Pancreas (tissue), 10 donors: ENCODE measurements around the gene BDH1. TPM values are rescaled to one million over a fixed set of nuclear protein-coding genes. Genes with fewer than 3 reads are reported as not detected.

Experiments used
- ATAC-seq, 4 donors: fragments of 200-7000 bp; cut with Tn5 transposase; one replicate each; pipeline versions ENCODE4 v1.8.0 to v1.9.1; 2020; ENCODE audit warnings: mild to moderate bottlenecking in 4 of 4, moderate library complexity in 4 of 4
- DNase-seq, 6 donors: peaks; one replicate each; pipeline ENCODE4 v3.0.0-alpha.2; 2020
- FAIRE-seq: peaks from 2 replicates; lab custom pipeline; 2012; peaks lifted over from hg19 to GRCh38; lab: Jason Lieb, UNC
- H3K27ac ChIP-seq, 4 donors: fragments of 200-600 bp; sonication (generic); 1 replicate in 3 of 4; 2 replicates in 1 of 4; pipeline versions ENCODE4 v1.5.0 to v1.8.0; 2020
- H3K27me3 ChIP-seq, 4 donors: fragments of 200-600 bp; one replicate each; pipeline ENCODE4 v1.8.0; 2021
- H3K36me3 ChIP-seq, 3 donors: fragments of 200-600 bp; sonication (generic) in 1 of 3; one replicate each; pipeline versions ENCODE4 v1.5.0 to v1.8.0; 2020 to 2021
- H3K4me1 ChIP-seq, 3 donors: fragments of 200-600 bp; one replicate each; pipeline ENCODE4 v1.8.0; 2021
- H3K4me3 ChIP-seq, 4 donors: fragments of 200-600 bp; sonication (generic) in 2 of 4; one replicate each; pipeline versions ENCODE4 v1.5.0 to v1.8.0; 2020 to 2021
- H3K9me3 ChIP-seq, 4 donors: fragments of 200-600 bp; one replicate each; pipeline ENCODE4 v1.8.0; 2021
- WGBS, 2 donors: extraction: QIAGEN DNeasy Blood & Tissue Kit; methylation state at CpG; one replicate each; pipeline ENCODE4 v1.1.7; 2013; 5-methylcytosine and 5-hydroxymethylcytosine counted together
- intact Hi-C, 3 donors: fragments of 100-400 bp; cut with DNase I; formaldehyde crosslinking; loops; one replicate each; pipeline versions ENCODE4 v1.11.1 to v1.14.2; 2022
- polyA plus RNA-seq, 2 donors: library from polyadenylated mRNA; stranded (reverse); fragments of 200-250 nt; gene quantifications; one replicate each; pipeline ENCODE4 v1.2.3, GENCODE V29; 2013
- total RNA-seq, 6 donors: library from RNA; stranded (reverse); fragmentation: NEBNext Ultra II Directional in 4 of 6; extraction: Animal tissue kit (Norgen Biotek cat#: 25700) in 4 of 6; gene quantifications; one replicate each; pipeline versions ENCODE4 v1.2.1 to v1.2.4, GENCODE V29; 2021 to 2023
- TF ChIP-seq, protein P1 (sequence below), 4 donors: fragments of 200-600 bp; sonication (generic) in 3 of 4; IDR thresholded peaks; one replicate each; pipeline versions ENCODE4 v1.5.0 to v1.8.0; 2021; ENCODE audit warnings: antibody characterized with exemption in 4 of 4
- donor health status: healthy with polysubstance abuse.
- donor health status: DM: no; HTN: no; CAD: no; lungs with moderate emphysema.
- donor health status: DM: no; HTN: no; CAD: no.
- donor health status: control.
- donor health status: control.
- donor health status: Bipolar disorder and iron deficiency.
- donor health status: DM: yes; HTN: yes; CAD: no.
- donor health status: DM: no; HTN: no; CAD: no.
- donor health status: DM: no; HTN: no; CAD: no.
- donor health status: DM: yes; HTN: yes; CAD: no.

The BDH1 gene
- total and polyA plus RNA-seq, 8 donors: 2.1 to 20.8 (median 8.3) TPM

DNA sequence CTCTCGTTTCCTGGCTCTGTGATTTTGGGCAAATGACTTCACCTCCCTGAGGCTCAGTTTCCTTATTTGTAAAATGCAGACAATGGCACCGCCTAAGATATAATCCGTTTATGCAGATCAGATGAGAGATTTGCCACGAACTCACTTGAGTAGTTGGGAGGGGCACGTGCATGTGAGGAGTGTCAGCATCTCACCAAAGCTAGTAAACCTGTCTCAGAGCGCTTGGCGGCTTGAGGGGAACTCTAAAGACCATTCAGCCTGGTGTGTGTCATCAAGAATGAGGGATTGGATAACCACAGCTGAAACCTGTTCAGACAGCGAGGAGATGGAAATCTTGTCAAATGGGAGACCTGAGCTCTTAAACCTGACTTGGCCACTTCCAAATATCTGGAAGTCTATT lies 48.7 kb downstream of the BDH1 start:
- Histone ChIP-seq H3K9me3 (no peaks in the 10 kb centered on the region), H3K4me3 (no peak overlapping the region), H3K36me3 (no peaks in the 10 kb centered on the region), H3K27me3 (no peaks in the 10 kb centered on the region), H3K27ac (no peak overlapping the region), H3K4me1 (no peaks in the 10 kb centered on the region)
- 74 to 75% methylated on average over 8 of the region's 8 CpGs for WGBS, 2 donors
- DNase-seq (no peak), FAIRE-seq (no peak), ATAC-seq (no peak)
- TF ChIP-seq, protein P1, sequence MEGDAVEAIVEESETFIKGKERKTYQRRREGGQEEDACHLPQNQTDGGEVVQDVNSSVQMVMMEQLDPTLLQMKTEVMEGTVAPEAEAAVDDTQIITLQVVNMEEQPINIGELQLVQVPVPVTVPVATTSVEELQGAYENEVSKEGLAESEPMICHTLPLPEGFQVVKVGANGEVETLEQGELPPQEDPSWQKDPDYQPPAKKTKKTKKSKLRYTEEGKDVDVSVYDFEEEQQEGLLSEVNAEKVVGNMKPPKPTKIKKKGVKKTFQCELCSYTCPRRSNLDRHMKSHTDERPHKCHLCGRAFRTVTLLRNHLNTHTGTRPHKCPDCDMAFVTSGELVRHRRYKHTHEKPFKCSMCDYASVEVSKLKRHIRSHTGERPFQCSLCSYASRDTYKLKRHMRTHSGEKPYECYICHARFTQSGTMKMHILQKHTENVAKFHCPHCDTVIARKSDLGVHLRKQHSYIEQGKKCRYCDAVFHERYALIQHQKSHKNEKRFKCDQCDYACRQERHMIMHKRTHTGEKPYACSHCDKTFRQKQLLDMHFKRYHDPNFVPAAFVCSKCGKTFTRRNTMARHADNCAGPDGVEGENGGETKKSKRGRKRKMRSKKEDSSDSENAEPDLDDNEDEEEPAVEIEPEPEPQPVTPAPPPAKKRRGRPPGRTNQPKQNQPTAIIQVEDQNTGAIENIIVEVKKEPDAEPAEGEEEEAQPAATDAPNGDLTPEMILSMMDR (IDR thresholded peaks at IDR 0.05): no peak
- intact Hi-C loops: no loop called here

DNA sequence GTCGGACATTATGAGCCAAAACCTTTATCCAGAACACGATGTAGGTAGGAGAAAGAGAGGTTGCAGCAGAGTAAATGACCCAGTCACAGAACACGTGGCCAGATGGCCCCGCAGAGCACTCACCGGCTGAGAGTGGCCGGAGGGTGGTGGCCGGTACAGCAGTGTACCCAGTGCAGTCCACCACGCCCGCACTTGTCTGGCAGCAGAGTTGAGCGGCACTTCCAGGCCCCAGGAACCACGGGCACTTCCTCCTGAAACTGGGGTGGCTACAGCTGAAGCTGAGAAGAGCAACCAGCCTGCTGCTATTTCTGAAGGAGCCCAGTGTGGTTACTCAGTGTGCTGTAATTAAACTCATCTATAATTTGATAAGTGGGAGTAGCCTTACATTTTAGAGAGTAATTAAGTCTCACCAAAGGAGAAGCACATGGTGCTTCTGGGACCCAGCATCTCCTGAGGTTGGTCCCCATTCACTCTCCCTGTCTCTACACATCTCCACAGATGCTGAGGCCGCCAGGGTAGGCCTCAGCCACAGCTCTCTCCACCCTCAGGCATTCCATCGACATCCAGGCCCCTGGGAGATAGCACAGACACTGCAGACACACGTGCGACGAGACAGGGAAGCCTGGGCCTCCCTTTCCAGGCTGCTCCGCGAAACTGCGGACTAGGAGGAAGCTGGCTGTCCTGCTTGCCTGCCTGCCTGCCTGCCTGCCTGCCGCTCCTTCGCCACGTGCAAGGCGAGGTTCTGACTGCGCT lies 49.8 kb downstream of the BDH1 start:
- intact Hi-C loops: no loop called here
- Histone ChIP-seq H3K9me3 (no peaks in the 10 kb centered on the region), H3K4me1 (no peaks in the 10 kb centered on the region), H3K4me3 (no peak overlapping the region), H3K36me3 (no peaks in the 10 kb centered on the region), H3K27ac (no peak overlapping the region), H3K27me3 (no peaks in the 10 kb centered on the region)
- ATAC-seq: no peak
- TF ChIP-seq, protein P1 (IDR thresholded peaks at IDR 0.05): no peak
- FAIRE-seq: no peak
- no peak for DNase-seq
- 81 to 86% methylated on average over 24 of the region's 24 CpGs for WGBS, 2 donors

DNA sequence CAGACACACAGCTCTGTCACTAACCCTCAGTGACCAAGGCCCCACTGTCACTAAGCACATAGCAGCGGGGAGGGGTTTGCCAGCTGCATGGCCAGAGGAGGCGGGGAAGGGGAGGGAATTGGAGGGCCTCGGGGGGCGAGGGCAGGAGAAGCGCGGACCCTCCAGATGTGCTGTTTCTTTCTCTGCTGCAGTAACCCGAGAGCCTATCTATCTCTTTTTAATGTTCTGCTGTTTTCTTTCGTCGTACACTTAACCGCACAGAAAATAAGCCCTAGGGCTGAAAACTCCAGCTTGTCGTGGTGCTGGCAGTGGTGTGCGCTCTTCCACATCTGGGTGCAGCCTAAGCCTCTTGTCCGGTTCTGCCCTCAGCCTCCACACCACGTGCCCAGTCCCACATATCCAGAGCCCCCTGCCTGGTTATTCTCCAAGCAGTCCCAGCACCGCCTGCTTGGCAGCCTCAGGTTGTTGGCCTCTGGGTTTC lies 51.1 kb downstream of the BDH1 start:
- TF ChIP-seq, protein P1 (IDR thresholded peaks at IDR 0.05): no peak
- DNase-seq (no peak), ATAC-seq (no peak), FAIRE-seq (no peak)
- Histone ChIP-seq H3K4me3 (no peak overlapping the region), H3K9me3 (no peaks in the 10 kb centered on the region), H3K4me1 (no peaks in the 10 kb centered on the region), H3K36me3 (no peaks in the 10 kb centered on the region), H3K27me3 (no peaks in the 10 kb centered on the region), H3K27ac (no peak overlapping the region)
- WGBS, 2 donors: 77 to 78% methylated on average over 15 of the region's 15 CpGs
- intact Hi-C loops: no loop called here

DNA sequence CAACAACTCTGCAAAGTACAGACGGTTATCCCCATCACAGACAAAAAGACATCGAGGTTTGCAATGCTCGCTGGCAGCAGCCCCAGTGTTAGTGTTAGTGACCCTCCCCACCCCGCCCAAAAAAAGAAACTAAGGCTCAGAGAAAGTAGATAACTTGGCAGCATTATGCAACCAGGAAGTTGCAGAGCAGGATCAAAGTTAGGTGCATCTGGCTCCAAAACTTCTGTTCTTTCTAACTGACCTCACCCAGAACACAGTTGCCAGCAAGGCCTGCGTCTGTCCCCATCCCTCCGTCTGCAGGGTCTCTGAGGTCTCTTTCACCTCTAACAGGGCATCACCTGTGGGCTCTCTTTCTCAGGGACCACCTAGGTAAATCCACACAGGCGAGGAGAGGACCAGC lies 51.5 kb downstream of the BDH1 start:
- Histone ChIP-seq H3K9me3 (no peaks in the 10 kb centered on the region), H3K36me3 (no peaks in the 10 kb centered on the region), H3K27me3 (no peaks in the 10 kb centered on the region), H3K27ac (no peak overlapping the region), H3K4me1 (no peaks in the 10 kb centered on the region), H3K4me3 (no peak overlapping the region)
- DNase-seq (no peak), ATAC-seq (no peak), FAIRE-seq (no peak)
- intact Hi-C loops: no loop called here
- 68 to 75% methylated on average over 7 of the region's 7 CpGs for WGBS, 2 donors
- TF ChIP-seq, protein P1 (IDR thresholded peaks at IDR 0.05): no peak

DNA sequence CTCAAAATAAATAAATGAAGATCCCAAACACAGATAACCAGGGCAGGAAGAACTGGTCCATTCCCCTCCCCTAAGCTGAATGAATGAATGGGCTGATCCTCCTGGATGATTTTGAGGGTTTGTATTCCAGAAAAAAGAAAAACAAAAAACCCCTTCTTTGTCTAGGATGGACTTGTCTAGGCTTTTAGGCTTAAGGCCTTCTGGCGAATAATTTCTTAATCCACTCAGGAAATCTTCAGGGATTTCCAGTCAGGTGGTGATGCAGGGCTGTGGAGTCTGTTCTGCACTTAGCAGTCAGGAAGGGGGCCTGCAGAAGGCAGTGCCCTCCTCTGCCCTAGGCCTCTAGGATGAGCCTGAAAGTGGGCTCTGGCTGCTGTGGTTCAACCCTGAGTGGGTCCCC lies 52.1 kb downstream of the BDH1 start:
- H3K27ac ChIP-seq: no peak overlapping the region
- intact Hi-C loops: no loop called here

More for the DNA sequence above, 52.1 kb downstream of the BDH1 start:
- H3K4me3 ChIP-seq: no peak overlapping the region
- FAIRE-seq (no peak), DNase-seq (no peak), ATAC-seq (no peak)
- no peaks in the 10 kb centered on the region for H3K4me1 ChIP-seq
- no peaks in the 10 kb centered on the region for H3K27me3 ChIP-seq
- WGBS, 2 donors: 89 to 94% methylated on average over 1 of the region's 1 CpG
- TF ChIP-seq, protein P1 (IDR thresholded peaks at IDR 0.05): no peak
- no peaks in the 10 kb centered on the region for H3K9me3 ChIP-seq
- no peaks in the 10 kb centered on the region for H3K36me3 ChIP-seq
